ENCODE measurements around the gene ADAM23. TPM values are rescaled to one million over a fixed set of nuclear protein-coding genes. Genes with fewer than 3 reads are reported as not detected.

ADAM23 gene
- total RNA-seq, 1 experiment from 2014 or later, result 4.6 TPM

- DNase-seq (ENCODE audit: low spot score), result no peak
Measured at GRCh38 chr2:206443735-206444527, 599 bp downstream of the ADAM23 start.

GRCh38 chr2:206445948-206446347 is 2.6 kb downstream of the ADAM23 start:
- DNase-seq (ENCODE audit: low spot score), result no peak

GRCh38 chr2:206452242-206452641 is 8.9 kb downstream of the ADAM23 start:
- no peak for DNase-seq (ENCODE audit: low spot score)

- peak; percentile 66 for DNase-seq (ENCODE audit: low spot score)
Measured at GRCh38 chr2:206452750-206453149, 9.4 kb downstream of the ADAM23 start.

GRCh38 chr2:206456078-206456754 is 12.9 kb downstream of the ADAM23 start:
- no peak for DNase-seq (ENCODE audit: low spot score)

GRCh38 chr2:206457188-206457634 is 13.9 kb downstream of the ADAM23 start:
- no peak for DNase-seq (ENCODE audit: low spot score)

GRCh38 chr2:206462240-206462854 is 19.0 kb downstream of the ADAM23 start:
- DNase-seq (ENCODE audit: low spot score), result no peak

- DNase-seq (ENCODE audit: low spot score), result no peak
Measured at GRCh38 chr2:206463685-206464084, 20.4 kb downstream of the ADAM23 start.

- DNase-seq (ENCODE audit: low spot score), result no peak
Measured at GRCh38 chr2:206464597-206464996, 21.3 kb downstream of the ADAM23 start.

GRCh38 chr2:206471524-206472062 is 28.3 kb downstream of the ADAM23 start:
- no peak for DNase-seq (ENCODE audit: low spot score)

GRCh38 chr2:206472094-206472493 is 28.8 kb downstream of the ADAM23 start:
- DNase-seq (ENCODE audit: low spot score), result no peak

GRCh38 chr2:206474099-206474498 is 30.8 kb downstream of the ADAM23 start:
- no peak for DNase-seq (ENCODE audit: low spot score)

GRCh38 chr2:206477296-206477695 is 34.0 kb downstream of the ADAM23 start:
- DNase-seq (ENCODE audit: low spot score), result no peak

GRCh38 chr2:206478340-206478739 is 35.0 kb downstream of the ADAM23 start:
- DNase-seq (ENCODE audit: low spot score), result no peak

GRCh38 chr2:206480161-206480560 is 36.8 kb downstream of the ADAM23 start:
- DNase-seq (ENCODE audit: low spot score), result no peak

- DNase-seq (ENCODE audit: low spot score), result no peak
Measured at GRCh38 chr2:206480620-206481019, 37.3 kb downstream of the ADAM23 start.

GRCh38 chr2:206481056-206481455 is 37.7 kb downstream of the ADAM23 start:
- no peak for DNase-seq (ENCODE audit: low spot score)

- peak; percentile 11 for DNase-seq (ENCODE audit: low spot score)
Measured at GRCh38 chr2:206482123-206482522, 38.8 kb downstream of the ADAM23 start.

GRCh38 chr2:206482633-206483032 is 39.3 kb downstream of the ADAM23 start:
- DNase-seq (ENCODE audit: low spot score), result no peak

GRCh38 chr2:206488053-206488452 is 44.7 kb downstream of the ADAM23 start:
- DNase-seq (ENCODE audit: low spot score), result no peak

GRCh38 chr2:206488623-206489022 is 45.3 kb downstream of the ADAM23 start:
- no peak for DNase-seq (ENCODE audit: low spot score)

- no peak for DNase-seq (ENCODE audit: low spot score)
Measured at GRCh38 chr2:206494061-206494460, 50.7 kb downstream of the ADAM23 start.
